ENCODE data around the gene NEURL4.

The NEURL4 gene

DNA sequence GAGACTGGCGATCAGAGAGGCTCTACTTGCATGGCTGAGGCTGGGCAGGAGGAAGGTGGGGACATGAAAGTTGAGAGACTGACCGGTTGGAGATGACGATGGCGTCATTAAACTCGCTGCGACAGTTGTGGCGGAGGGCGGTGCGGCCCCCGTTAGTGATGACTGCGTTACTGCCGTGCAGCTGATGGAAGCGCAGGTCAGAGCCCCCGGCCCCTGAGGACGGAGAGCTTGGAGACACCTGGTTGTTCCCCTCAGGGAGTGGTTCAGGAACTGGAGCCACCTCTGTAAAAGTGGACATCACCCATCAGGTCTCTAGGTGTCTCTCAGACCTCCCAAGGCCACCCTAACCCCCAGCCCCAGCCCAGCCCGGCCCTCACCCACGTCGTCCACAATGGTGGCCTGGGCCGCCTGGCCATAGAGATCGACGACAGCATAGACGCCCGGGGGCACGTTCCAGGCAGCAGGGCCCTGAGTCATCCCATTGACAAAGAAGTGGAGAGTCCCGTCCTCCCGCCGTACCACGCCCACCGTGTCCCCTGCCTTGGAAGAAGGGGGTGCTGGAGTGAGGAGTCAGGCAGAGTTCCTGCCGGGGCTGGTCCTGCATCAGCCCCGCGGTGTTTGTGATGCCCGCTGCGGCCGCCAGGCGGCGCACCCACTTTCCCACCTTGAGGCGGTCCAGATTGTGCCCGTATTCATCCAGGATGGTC is 5.3 kb downstream of the NEURL4 start:
- DNase-seq (ENCODE audit: low spot score), result no peak

GRCh38 chr17:7322520-7323194 is 6.5 kb downstream of the NEURL4 start:
- no peak for DNase-seq (ENCODE audit: low spot score)

DNA sequence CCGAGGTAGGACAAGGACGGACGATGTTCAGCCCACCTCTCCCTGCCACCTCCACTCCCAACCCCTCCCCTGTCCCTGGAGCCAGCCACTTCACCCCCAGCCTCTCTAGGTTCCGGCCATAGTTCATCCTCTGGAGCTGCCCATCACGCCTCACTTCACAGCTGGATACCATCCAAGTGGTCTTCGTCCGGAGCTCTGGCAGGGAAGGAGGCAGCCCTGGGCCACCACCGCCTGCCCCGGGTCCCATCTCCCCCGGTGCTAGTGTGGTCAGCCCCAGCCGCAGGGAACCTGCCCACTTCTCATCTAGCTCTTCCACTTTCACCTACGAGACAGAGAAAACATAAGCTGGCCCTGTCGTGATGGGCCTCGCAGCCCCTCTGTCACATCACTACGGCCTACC is 7.7 kb downstream of the NEURL4 start:
- no peak for DNase-seq (ENCODE audit: low spot score)

- no peak for DNase-seq (ENCODE audit: low spot score)
Observed at GRCh38 chr17:7318121-7318860, 10.8 kb downstream of the NEURL4 start.

DNA sequence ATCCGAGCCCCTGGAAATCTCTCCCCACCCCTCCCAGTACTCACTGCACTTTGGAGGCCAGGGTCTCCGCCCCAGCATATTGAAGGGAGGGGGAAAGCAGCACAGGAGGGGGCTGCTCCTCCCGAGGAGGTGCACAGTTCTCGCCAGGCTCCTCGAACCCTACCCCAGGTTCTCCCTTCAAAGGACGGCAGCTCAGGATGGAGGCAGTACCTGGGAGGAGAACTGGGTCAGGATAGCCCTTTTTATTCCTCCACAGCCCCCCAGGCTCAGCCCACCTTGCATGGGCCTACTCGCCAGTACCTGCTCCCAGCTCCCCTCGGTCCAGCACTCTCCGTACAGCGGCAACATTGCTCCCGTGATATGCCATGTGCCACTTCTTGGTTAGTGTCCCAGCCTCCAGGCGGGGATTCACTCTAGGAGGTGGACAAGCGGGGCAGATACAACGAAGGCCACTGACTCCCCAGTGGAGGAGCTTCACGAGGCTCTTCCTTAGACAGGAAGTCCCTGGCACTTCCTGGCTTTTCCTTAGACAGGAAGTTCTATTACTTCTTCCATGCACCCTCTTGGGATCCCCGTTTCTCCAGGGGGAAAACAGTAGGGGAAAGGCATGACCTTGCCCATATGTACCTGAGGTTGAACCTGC is 11.9 kb downstream of the NEURL4 start:
- DNase-seq (ENCODE audit: low spot score), result no peak

- DNase-seq (ENCODE audit: low spot score), result no peak
Observed at GRCh38 chr17:7315570-7316235, 13.4 kb downstream of the NEURL4 start.

GRCh38 chr17:7314719-7315569 is 14.2 kb downstream of the NEURL4 start, which contains the start of gene GPS2:
TSS of gene GPS2 (minus strand) at chr17:7315360. CDS start at chr17:7315052, 308 bp downstream.
- peak; percentile 89 for DNase-seq (ENCODE audit: low spot score)

- DNase-seq (ENCODE audit: low spot score), result no peak
Observed at GRCh38 chr17:7313890-7314718, 15.0 kb downstream of the NEURL4 start.

DNA sequence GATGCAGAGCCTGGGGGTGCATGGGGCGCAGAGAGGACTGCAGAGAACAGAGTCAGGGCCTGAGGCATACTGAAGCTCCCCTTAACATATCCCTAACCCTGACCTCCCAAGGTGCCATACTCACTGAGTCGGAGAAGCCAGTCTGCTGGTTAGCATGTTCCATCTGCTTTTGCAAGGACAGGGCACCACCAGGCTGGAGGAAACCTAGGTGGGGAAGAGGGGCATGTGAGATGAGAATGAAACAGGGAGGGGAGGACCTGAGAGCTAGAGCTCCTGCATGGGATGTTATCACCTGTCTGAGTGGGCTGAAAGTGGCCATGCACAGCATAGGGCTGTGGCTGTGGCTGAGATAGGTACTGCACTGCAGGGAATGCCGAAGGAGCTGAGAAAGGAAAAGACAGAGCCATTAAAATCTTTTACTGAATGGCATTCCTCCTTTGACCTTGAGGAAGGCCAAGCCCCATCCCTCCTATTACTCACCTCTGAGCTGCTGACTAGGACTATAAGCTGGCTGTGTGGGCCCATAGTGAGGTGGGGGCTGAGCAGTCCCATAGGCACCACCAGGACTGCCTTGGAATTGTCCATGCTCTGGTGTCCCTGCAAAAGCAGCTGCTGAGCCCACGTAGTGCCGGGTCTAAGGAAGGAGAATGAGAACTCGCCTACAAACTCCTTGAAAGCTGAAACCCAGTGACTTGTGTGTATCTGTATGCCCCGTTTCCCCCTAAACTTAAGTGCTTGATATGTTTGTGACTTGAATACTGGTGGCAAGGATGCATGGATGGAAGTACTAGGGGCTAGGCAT is 15.8 kb downstream of the NEURL4 start:
- DNase-seq (ENCODE audit: low spot score), result no peak

DNA sequence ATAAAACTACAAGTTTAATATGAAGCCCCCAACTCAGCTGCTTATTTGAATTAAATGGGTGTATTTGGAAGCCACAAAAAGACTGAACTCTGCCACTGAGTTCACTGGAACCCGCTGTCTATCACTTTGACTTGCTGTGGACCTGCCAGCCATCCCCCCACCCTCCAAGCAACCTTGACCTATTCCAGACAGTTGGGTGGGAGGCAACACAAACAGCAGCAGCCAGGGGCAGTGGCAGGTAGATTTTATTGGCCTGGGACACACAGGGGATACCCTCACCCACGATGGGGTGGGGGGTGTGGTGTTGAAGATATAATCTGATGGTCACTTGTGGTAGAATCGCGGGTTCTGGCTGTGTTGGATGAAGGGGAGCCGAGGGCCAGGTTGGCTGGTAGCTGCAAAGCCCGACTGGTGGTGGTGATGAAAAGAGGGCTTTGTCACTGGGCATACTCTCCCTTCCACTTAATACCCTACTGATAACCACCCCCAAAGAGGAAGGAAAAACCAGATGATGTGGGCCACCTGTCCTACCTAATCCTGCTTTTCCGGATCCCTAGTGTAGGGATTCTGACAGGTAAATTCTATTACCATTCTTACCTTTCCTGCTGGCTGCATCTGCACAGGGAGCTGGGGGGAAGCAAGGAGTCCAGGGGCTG is 16.6 kb downstream of the NEURL4 start:
- DNase-seq (ENCODE audit: low spot score), result no peak

DNA sequence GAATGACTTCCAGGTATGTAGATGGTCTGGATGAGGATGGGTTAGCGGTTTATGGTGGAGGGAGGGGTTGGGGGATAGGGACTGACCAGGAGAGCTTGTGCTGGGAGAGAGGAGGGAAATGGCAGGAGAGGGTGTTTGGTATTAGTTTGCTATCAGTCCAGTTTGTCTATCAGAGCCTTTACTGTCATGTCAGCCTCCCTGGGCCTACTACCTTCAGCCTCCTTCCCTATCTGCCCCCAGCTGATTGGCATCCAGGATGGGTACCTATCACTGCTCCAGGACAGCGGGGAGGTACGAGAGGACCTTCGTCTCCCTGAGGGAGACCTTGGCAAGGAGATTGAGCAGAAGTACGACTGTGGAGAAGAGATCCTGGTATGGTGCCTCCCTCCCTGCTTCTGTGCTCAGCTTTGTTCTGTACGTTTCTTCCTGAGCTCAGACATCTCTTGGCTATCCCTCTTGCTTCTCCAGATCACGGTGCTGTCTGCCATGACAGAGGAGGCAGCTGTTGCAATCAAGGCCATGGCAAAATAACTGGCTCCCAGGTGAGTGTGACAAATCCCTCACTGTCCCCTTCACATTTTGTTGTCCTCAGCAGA is 17.9 kb downstream of the NEURL4 start:
- no peak for DNase-seq (ENCODE audit: low spot score)

GRCh38 chr17:7309628-7310027 is 19.5 kb downstream of the NEURL4 start:
- no peak for DNase-seq (ENCODE audit: low spot score)

DNA sequence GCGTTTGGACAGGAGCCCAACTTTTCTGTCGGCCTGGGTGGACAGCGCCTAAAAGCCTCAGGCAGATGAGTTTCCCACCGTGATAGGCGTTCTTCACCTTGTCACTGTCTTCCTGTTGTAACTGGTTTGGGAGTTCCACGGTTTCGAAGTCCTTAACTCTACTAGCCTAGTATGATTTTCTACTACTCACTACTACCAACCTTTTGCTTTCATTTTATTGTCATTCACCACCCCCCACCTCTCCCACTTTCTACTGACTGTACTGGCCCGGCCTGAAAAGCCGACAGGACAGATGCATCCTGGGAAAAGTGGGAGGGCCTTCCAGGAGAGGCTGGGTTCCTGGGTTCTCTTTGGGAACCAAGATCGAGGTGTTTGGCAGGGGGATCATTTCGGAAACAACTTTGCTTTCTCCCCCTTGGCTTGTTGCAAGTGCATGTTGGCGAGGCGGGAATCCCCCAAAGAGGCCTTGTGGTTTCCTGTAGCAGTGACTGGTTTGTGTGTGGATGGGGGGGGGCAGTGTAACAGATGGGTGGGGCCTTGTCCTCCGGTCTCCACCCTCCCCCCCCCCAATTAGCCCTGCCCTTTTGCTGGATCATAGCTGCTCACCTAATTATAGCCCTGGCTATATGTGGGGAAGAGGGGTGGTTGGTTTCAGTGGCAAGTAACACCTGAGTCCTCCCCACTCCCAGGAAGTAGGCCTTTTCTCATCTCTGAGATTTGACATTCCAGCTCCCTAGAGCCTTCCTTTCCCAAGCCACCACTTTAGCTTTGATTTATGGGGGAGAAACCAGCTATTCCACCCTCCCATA is 20.3 kb downstream of the NEURL4 start:
- peak; percentile 82 for DNase-seq (ENCODE audit: low spot score)

DNA sequence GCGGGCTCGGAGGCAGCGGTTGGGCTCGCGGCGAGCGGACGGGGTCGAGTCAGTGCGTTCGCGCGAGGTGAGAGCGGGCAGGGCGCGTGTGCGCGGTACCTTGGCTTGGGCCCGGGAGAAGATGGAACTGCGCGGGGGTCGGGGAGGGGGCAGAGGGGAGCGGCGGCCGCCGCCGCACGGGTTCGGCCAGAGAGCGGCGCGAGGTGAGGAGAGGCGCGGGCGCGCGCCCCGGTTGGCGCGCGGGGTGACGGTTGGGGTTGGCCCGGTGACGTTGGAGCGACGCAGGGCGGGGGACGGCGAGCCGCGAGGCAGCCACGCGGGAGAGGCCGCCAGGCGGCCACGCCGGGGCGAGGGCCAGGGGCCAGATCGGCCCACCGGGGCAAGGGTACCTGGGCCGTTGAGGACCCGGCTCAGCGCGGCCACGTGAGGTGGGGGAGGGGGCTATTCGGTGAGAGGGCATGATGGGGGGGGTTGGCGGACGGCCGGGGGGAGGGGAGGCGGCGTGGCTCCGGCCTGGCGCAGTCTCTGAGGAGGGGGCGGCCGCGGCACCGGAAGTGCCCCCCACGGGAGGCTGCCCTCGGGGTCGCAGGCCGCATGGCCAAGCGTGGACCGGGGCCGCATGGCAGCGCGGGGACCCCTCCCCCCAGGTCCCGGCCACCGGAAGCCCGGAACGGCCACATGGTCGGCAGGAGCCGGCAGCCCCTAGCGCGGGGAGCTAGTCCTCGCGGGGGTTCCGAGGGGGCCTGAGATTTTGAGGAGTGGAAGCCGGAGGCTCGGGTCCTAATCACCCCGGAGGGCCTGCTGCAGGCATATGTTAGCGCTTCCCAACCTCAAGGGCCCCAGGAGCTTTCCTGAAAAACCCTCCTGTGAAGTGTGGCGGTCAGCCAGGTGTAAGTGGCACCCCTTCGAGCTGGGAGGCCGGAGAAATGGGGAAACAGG is 21.2 kb downstream of the NEURL4 start:
- no peak for DNase-seq (ENCODE audit: low spot score)

- peak; percentile 100 for DNase-seq (ENCODE audit: low spot score)
Observed at GRCh38 chr17:7306911-7307685, 22.0 kb downstream of the NEURL4 start, which contains the start of gene EIF5A. TSS of gene EIF5A (plus strand) at chr17:7307628. CDS start at chr17:7309636, 2,008 bp downstream.
